ENCODE measurements around the gene CBFA2T3.
"Not testable (repeated sequence)": the region's sequence is repeated elsewhere in the genome, so short reads cannot be mapped to it uniquely, and the experiment has no call there.

CBFA2T3 gene

GRCh38 chr16:88922114-88922825, 54.7 kb downstream of the CBFA2T3 start:
- DNase-seq (ENCODE audit: low read depth): peak; percentile 63

DNA sequence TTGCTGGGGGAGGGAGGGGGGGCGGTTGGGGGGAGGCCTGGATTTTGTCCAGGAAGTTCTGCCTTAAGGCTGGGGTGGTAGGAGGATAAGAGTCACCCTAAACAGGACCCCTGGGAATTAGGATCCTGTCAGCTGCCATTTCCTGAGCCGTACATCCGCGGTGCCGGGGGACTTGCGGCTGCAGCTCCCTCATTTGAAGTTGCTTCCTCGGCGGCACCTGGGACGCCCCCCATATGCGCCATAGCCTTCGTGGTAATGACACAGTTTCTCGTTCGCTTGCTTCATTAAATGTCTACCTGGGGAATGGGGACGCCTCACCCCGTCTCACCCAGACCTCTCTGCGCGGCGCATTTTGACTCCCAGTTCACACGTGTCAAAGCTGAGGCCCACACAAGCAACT, 55.4 kb downstream of the CBFA2T3 start:
- DNase-seq (ENCODE audit: low read depth): no peak

- DNase-seq (ENCODE audit: low read depth): peak; percentile 56
These were observed 56.1 kb downstream of the CBFA2T3 start for GRCh38 chr16:88920618-88921590.

GRCh38 chr16:88919936-88920335, 57.1 kb downstream of the CBFA2T3 start:
- no peak for DNase-seq (ENCODE audit: low read depth)

DNA sequence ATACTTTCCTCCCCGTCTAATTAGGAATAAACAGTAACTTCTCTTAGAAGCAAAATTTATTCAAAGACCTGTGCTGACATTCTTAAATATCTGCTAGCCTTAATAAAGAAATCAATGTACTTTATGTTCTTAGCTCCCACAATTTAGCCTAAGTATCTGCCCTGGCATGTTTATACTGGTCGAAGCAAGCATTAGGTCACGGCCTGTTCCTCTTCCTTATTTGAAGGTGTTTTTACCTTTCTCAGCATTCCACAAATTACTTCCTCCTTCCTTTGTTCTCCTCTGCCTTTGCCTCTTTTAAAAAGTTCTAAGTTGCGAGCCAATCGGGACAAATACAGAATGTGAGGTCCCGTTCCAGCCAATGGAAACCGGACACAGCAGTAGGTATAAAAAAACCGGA, 58.1 kb downstream of the CBFA2T3 start:
- DNase-seq (ENCODE audit: low read depth): not testable (repeated sequence)

GRCh38 chr16:88917915-88918627, 58.9 kb downstream of the CBFA2T3 start:
- DNase-seq (ENCODE audit: low read depth): no peak

DNA sequence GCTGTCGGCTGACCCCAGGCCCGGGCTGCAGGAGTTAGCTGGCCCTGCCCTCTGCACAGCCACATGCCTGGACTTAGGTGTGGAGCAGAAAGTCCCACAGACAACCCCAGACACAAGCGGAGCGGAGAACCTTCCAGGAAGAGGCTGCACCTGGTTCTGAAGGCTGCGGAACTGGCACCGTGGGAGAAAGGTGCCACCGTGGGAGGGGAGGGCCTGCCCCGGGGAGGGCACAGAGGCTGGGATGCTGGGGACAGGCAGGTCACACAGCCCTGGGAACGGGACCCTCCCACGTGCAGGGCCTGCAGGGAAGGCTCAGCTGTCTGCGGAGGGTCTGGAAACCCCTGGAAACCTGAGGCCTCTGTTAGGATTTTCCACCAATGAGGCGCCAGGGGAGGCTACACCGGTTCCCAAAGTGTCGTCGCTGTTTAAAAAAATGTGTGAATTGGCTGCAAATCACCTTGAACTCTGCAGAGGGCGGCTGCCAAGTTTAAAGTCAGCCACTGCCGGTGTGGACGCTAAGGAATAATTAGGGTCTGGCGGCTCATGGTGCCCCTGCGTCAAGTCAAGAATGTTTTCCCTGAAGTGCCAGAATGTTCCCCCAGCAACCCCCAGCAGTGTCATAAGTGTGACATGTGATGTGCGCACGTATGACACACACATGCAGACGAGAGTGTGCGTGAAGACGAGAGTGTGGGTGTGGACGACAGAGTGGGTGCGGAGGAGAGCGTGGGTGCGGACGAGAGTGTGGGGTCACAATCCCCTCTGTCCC, 59.7 kb downstream of the CBFA2T3 start:
- DNase-seq (ENCODE audit: low read depth): no peak

- no peak for DNase-seq (ENCODE audit: low read depth)
These were observed 61.2 kb downstream of the CBFA2T3 start for GRCh38 chr16:88915639-88916327.

DNA sequence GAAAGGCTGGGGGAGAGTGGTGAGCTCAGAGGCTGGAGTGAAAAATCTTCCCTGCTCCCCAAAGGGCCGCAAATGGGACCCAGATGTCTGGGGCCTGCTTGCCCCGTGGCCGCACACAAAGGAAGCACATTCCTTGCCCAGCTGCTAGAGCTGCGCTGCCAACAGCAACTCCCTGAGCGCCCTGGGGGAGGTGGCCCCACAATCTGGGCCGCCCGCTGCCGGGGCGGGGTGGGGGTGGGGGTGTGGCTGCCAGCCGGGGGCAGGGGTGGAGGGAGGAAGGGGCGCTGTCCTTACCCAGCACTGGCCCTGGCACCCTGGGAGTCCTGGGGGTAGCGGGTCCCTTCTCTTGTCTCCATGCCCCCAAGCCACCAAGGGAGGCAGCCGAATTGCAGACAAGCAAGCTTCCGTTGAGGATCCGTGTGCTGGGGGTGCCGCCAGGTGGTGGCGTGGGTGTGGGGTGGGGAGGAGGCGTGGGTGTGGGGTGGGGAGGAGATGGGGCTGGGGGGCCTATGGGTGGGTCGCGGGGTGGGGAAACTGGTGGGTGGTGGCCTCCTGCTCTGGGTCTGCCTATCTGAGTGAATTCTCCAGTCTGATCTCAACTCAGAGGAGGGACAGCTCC, 62.1 kb downstream of the CBFA2T3 start:
- DNase-seq (ENCODE audit: low read depth): peak; percentile 70

DNA sequence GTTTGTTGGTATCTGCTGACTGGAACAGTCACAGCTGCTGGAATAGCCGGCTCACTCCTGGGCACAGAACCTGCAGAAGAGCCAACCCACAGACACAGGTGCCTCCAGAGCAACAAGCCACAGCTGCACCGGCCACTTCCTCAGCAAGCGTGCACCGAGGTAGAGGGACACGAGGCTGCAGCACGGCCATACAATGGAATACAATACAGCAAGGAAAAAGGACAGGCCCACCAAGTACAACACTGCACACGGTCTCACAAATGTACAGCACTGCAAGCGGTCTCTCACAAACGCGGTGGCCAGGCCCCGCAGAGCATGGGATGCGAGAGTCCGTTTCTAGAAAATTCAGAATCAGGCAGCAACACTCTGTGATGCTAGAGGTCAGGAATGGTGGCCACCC, 63.1 kb downstream of the CBFA2T3 start:
- no peak for DNase-seq (ENCODE audit: low read depth)

DNA sequence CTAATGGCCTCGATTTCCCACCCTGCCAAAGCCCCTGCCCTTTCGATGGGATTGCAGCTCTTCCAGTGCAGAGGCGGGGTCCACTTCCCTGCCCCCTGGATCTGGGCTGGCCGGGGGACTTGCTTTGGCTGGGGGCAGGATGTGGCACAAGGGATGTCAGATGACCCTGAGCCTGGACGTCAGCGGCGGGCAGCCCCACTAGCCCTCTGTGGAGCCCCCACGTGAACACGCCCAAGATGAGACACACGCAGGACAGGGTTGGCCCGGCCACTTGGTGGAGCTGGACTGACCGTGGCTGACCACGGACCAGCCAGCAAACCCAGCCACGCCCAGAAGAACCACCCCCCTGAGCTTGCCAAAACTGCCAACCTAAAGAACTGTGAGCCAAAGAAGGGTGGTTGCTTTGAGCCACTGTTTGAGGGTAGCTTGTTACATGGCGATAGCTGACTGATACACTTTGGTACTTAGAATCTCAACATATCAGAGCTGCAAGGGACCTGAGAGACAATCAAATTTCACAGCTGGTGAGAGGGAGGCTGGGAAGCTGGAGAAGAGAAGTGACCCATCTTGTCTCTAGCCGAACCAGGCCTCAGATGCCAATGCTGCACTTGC, 63.9 kb downstream of the CBFA2T3 start:
- no peak for DNase-seq (ENCODE audit: low read depth)

DNA sequence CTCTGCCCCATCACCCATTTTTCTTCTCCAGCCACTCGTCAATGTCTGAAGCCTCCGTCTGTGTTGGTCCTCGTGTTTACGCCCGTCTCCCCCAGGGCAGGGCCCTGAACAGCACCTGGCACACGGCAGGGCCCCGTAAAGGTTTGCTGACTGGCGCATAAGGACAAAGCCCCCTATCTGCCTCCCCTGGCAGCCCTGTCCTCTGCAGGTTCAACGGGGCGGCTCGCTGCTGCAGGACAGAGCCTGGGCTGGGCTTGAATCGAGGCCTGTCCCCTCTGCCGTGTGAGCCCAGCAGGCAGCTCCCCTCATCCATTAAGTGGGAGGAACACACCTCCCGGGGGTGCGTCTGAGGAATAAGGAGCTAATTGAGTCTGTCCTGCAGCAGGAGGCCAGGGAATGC, 64.5 kb downstream of the CBFA2T3 start:
- DNase-seq (ENCODE audit: low read depth): no peak

DNA sequence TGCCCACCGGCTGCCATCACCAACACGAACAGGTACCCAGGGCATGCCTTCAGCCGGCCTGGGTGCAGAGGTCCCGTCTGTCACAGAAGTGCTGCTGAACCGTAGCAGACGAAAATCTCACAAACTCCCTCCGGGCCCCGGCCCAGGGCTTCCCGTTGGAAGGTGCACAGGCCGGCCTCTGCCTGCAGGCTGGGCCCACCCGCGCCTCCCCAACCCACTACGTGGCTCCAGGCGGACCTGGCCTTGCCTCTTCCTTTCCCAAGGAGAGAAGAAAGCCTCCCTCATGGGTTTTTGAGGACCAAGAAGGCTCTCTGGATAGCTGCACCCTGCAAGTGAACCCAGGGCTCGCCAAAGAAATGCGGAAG, 65.1 kb downstream of the CBFA2T3 start:
- DNase-seq (ENCODE audit: low read depth): no peak

DNA sequence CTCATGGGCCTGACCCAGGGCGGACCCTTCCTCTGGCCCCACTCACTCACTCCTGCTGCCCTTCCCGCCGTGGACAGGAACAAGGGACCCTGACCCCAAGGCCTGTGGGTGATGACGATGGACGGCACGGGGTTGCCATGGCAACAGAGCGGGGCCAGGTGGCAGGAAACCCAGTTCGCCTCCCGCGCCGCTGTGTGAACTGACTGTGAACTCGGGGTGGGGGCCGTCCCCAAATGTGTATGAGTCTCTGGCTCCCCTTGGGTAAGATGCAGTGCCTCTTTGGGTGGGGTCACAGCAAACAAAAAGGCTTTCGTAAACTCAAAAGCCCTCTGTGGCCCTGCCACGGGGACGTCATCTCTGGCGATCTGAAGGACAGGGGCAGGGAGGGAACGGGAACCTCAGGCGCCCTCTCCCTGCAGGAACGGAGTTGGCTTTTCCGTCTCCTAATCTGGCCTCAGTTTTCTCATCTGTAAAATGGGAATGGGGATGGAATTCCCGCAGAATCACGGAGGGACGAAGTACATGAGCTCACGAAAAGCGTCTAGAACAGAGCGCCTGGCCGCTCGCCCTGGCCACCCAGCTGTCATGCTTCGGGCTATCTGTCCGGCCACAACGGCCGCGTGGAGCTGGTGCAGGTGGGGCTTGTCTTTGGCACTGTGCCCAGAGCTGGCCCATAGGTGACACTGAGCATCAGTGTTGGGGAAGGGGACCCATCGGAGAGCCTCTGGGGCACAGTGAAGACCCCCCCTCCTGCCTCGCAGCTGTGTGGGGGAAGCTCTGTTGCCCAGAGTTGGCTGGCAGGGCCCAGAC, 65.7 kb downstream of the CBFA2T3 start:
- no peak for DNase-seq (ENCODE audit: low read depth)

DNA sequence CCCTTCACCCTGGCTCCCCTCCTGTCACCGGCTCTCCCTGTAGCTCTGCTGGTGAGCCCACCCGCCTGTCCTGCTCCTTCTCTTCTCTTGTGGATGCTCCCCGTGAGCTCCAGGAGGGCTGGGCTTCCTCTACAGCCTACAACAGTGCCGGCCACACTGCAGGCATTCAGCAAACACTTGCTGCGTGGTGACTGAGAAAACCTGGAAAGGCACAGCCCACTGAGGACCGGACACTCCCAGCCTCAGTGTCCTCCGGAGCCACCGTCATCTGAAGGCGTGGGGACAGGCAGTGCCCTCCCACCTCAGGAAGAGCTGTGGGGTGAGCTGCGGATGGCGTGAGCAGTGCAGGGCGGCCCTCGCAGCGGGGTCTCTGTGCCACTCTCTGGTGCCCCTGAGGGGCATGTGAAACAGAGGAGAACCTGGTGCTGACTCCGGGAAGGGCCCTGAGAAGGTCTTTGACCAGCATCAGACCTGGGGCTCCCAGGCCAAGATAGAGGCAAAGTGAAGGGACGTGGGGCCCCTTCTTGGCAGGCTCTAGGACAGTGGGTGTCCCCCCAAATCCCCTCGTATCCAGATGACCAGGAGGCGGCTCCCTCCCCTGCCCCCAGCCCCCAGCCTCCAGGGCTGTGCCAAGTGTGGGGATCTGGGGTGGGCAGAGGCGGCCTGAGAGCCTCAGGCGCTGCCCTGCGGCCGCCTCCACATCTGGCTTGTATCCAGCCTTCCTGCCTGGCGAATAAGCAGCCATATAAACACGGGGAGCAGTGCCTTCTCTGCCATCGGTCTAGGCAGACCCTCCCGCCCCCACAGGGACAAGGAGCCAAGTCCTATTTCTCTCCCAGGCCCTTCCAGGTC, 66.5 kb downstream of the CBFA2T3 start:
- DNase-seq (ENCODE audit: low read depth): no peak

GRCh38 chr16:88909431-88910210, 67.4 kb downstream of the CBFA2T3 start:
- no peak for DNase-seq (ENCODE audit: low read depth)

DNA sequence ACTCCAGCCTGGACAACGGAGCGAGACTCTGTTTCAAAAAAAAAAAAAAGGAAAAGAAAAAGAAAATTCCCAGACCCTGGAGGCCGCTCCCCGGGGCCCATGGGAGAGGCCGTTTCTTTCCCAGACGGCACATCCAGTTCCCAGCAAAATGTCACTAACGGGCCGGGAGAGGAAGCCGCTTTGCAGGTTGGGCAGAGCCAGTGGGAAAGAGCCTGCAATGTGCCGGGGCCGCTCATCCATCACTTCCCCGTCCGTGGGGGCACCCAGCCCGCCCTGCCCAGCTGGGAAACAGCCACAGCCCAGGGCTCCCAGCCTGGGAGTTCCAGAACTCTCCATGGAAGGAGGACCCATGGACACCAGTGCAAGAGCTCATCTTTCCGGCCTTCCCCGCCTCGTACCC, 68.7 kb downstream of the CBFA2T3 start:
- no peak for DNase-seq (ENCODE audit: low read depth)

DNA sequence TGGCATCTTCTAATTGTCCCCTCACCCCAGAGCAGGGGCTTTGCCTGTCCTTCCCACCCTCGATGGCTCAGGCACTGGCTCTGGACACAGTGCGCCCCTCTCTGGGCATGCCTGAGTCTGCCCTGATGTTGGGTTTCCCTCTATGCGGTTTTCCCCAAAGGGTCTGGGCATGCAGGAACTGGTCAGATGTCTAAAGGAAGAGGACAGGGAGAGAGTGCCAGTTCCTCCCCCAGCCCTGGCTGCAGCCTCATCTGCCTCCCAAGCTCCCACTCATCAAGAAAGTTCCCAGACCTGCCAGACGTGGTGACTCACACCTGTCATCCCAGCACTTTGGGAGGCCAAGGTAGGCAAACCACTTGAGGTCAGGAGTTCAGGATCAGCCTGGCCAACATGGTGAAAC, 69.2 kb downstream of the CBFA2T3 start:
- no peak for DNase-seq (ENCODE audit: low read depth)

Measured in EH (cell line).